ENCODE results near the gene TMUB2. TPM values are rescaled to one million over a fixed set of nuclear protein-coding genes. Genes with fewer than 3 reads are reported as not detected.

TMUB2 gene
- total and polyA plus RNA-seq, 9 of the 15 experiments (the other 6 are each of a cell fraction or from before 2014, with no cell fraction given) = 4.1 to 29.8 (median 16.3) TPM

DNA sequence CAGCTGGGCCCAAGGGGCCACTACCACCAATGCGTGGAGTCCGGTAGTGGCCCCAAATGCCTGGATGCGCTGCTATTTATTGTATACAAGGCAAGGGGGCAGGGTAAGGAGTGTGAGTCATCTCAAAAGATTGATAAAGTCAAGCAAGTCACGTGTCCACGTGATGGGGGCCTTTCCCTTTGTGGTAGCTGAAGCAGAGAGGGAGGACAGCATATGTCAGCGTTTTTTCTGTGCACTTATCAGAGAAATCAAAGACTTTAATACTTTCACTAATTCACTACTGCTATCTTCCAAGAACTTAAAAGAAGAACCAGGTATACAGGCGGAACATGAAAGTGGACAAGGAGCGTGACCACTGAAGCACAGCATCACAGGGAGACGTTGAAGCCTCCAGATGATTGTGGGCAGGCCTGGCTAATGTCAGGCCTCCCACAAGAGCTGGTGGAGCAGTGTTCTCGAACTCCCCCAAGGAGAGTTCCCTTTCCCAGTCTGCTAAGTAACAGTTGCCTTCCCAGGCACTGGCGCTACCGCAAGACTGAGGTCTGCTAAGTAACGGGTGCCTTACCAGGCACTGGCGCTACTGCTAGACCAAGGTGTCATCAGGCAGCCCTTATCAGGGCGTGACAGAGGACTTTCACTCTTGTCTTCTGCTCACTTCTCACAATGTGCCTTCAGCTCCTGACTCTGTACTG is 27.1 kb upstream of the TMUB2 start (continued):
- TF ChIP-seq, protein P1, sequence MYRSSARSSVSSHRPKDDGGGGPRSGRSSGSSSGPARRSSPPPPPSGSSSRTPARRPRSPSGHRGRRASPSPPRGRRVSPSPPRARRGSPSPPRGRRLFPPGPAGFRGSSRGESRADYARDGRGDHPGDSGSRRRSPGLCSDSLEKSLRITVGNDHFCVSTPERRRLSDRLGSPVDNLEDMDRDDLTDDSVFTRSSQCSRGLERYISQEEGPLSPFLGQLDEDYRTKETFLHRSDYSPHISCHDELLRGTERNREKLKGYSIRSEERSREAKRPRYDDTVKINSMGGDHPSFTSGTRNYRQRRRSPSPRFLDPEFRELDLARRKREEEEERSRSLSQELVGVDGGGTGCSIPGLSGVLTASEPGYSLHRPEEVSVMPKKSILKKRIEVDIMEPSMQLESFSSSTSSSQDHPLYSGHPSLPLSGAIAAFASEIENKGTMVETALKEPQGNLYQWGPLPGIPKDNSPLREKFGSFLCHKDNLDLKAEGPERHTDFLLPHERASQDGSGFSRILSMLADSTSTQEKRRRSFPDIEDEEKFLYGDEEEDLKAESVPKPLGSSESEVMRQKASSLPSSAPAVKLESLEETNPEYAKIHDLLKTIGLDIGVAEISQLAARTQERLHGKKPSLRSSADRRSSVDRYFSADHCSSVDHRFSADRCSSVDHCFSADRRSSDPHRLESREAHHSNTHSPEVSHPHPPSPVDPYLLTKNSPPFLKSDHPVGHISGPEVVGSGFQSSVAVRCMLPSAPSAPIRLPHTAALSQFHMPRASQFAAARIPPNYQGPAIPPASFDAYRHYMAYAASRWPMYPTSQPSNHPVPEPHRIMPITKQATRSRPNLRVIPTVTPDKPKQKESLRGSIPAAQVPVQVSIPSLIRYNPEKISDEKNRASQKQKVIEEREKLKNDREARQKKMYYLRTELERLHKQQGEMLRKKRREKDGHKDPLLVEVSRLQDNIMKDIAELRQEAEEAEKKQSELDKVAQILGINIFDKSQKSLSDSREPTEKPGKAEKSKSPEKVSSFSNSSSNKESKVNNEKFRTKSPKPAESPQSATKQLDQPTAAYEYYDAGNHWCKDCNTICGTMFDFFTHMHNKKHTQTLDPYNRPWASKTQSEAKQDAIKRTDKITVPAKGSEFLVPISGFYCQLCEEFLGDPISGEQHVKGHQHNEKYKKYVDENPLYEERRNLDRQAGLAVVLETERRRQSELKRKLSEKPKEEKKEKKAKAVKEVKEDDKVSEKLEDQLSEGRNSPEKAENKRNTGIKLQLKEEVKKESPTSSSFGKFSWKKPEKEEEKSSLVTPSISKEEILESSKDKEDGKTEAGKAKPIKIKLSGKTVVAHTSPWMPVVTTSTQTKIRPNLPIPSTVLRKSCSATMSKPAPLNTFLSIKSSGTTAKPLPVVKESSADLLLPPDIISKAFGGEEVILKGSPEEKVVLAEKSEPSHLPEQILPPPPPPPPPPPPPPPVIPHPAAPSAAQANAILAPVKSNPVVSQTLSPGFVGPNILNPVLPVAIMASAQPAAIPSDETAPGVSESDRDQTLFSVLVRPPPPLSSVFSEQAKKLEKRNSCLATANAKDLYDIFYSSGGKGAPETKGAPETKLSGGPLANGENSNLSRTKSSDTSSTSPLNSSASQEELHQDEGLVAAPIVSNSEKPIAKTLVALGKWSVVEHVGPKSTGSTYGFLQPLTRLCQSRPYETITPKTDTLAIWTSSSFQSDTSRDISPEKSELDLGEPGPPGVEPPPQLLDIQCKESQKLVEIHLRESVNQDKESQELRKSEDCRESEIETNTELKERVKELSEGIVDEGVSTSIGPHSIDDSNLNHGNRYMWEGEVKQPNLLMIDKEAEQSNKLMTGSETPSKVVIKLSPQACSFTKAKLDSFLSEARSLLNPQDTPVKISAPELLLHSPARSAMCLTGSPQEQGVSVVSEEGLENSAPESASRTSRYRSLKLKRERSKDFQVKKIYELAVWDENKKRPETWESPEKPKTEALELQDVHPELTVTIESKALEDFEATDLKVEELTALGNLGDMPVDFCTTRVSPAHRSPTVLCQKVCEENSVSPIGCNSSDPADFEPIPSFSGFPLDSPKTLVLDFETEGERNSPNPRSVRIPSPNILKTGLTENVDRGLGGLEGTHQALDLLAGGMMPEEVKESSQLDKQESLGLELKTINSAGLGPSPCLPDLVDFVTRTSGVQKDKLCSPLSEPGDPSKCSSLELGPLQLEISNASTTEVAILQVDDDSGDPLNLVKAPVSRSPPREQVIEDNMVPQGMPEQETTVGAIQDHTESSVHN (IDR thresholded peaks at IDR 0.05; ENCODE audit: borderline replicate concordance in 1 of 2, low read depth in 1 of 2) = peak in 1 of 2 experiments; percentile 93; a peak in 2 of 4 replicates
- peak; percentile 27 for TF ChIP-seq MYC (IDR thresholded peaks at IDR 0.05; ENCODE audit: low read depth, low read length)
- no peak for TF ChIP-seq MYC (CRISPR knock-in tag; IDR thresholded peaks at IDR 0.05; ENCODE audit: borderline replicate concordance, low read depth)
- TF ChIP-seq CREM (IDR thresholded peaks at IDR 0.05; ENCODE audit: low read depth) = peak; percentile 75
- no peak for TF ChIP-seq HNRNPUL1 (IDR thresholded peaks at IDR 0.05; ENCODE audit: low read length)
- peak; percentile 64; the same call in 1 of the 2 replicates for TF ChIP-seq ZNF384 (IDR thresholded peaks at IDR 0.05; ENCODE audit: low read depth, low read length)
- no peak for TF ChIP-seq SAP30 (IDR thresholded peaks at IDR 0.05; ENCODE audit: borderline replicate concordance, insufficient read depth, low read depth, low read length, poor library complexity, severe bottlenecking)
- no peak for TF ChIP-seq ZNF57 (CRISPR knock-in tag; IDR thresholded peaks at IDR 0.05)
- TF ChIP-seq TRIM24 (IDR thresholded peaks at IDR 0.05) = peak; percentile 23 to 42; a peak in 3 of 4 replicates
- TF ChIP-seq, protein P2, sequence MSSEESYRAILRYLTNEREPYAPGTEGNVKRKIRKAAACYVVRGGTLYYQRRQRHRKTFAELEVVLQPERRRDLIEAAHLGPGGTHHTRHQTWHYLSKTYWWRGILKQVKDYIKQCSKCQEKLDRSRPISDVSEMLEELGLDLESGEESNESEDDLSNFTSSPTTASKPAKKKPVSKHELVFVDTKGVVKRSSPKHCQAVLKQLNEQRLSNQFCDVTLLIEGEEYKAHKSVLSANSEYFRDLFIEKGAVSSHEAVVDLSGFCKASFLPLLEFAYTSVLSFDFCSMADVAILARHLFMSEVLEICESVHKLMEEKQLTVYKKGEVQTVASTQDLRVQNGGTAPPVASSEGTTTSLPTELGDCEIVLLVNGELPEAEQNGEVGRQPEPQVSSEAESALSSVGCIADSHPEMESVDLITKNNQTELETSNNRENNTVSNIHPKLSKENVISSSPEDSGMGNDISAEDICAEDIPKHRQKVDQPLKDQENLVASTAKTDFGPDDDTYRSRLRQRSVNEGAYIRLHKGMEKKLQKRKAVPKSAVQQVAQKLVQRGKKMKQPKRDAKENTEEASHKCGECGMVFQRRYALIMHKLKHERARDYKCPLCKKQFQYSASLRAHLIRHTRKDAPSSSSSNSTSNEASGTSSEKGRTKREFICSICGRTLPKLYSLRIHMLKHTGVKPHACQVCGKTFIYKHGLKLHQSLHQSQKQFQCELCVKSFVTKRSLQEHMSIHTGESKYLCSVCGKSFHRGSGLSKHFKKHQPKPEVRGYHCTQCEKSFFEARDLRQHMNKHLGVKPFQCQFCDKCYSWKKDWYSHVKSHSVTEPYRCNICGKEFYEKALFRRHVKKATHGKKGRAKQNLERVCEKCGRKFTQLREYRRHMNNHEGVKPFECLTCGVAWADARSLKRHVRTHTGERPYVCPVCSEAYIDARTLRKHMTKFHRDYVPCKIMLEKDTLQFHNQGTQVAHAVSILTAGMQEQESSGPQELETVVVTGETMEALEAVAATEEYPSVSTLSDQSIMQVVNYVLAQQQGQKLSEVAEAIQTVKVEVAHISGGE (CRISPR knock-in tag; IDR thresholded peaks at IDR 0.05) = peak in 1 of 3 experiments; percentile 43; a peak in 1 of 6 replicates

All from K562 (cell line).